ENCODE results near the gene CORO2A. TPM values are rescaled to one million over a fixed set of nuclear protein-coding genes. Genes with fewer than 3 reads are reported as not detected.

Gene CORO2A
- total and polyA plus RNA-seq, 4 donors: 1.7 to 7.9 (median 5.1) TPM

GRCh38 chr9:98230789-98231188 is 38.4 kb upstream of the CORO2A start:
- no peak overlapping the region for H3K27ac ChIP-seq (ENCODE audit: low read depth, low read length)
- 92% methylated on average over 6 of the region's 6 CpGs for WGBS (ENCODE audit: insufficient coverage)
- H3K4me3 ChIP-seq (ENCODE audit: low read depth, low read length): no peak overlapping the region
- H3K27me3 ChIP-seq (ENCODE audit: control insufficient read depth, insufficient read depth, low read length): no peaks in the 10 kb centered on the region
- peaks cover 8% of the 10 kb centered on the region for H3K36me3 ChIP-seq (ENCODE audit: control insufficient read depth, insufficient read depth, low read length)
- no peaks in the 10 kb centered on the region for H3K9me3 ChIP-seq (ENCODE audit: control insufficient read depth, insufficient read depth, low read length)
- DNase-seq (ENCODE audit: low read depth in 4 of 6, low spot score in 6 of 6): no peak
- H3K4me1 ChIP-seq (ENCODE audit: control insufficient read depth, insufficient read depth, low read length): no peaks in the 10 kb centered on the region

GRCh38 chr9:98230304-98230703 is 37.9 kb upstream of the CORO2A start:
- no peaks in the 10 kb centered on the region for H3K9me3 ChIP-seq (ENCODE audit: control insufficient read depth, insufficient read depth, low read length)
- 94% methylated on average over 5 of the region's 6 CpGs for WGBS (ENCODE audit: insufficient coverage)

GRCh38 chr9:98229620-98230019 is 37.2 kb upstream of the CORO2A start:
- WGBS (ENCODE audit: insufficient coverage): 88% methylated on average over 3 of the region's 3 CpGs
- Histone ChIP-seq H3K4me3 (ENCODE audit: low read depth, low read length) (no peak overlapping the region), H3K4me1 (ENCODE audit: control insufficient read depth, insufficient read depth, low read length) (no peaks in the 10 kb centered on the region), H3K9me3 (ENCODE audit: control insufficient read depth, insufficient read depth, low read length) (no peaks in the 10 kb centered on the region), H3K36me3 (ENCODE audit: control insufficient read depth, insufficient read depth, low read length) (peaks cover 8% of the 10 kb centered on the region), H3K27ac (ENCODE audit: low read depth, low read length) (no peak overlapping the region), H3K27me3 (ENCODE audit: control insufficient read depth, insufficient read depth, low read length) (no peaks in the 10 kb centered on the region)
- DNase-seq (ENCODE audit: low read depth in 4 of 6, low spot score in 6 of 6): no peak

More at GRCh38 chr9:98230304-98230703, 37.9 kb upstream of the CORO2A start:
- no peaks in the 10 kb centered on the region for H3K4me1 ChIP-seq (ENCODE audit: control insufficient read depth, insufficient read depth, low read length)
- DNase-seq (ENCODE audit: low read depth in 4 of 6, low spot score in 6 of 6): no peak
- no peak overlapping the region for H3K27ac ChIP-seq (ENCODE audit: low read depth, low read length)
- peaks cover 8% of the 10 kb centered on the region for H3K36me3 ChIP-seq (ENCODE audit: control insufficient read depth, insufficient read depth, low read length)
- no peak overlapping the region for H3K4me3 ChIP-seq (ENCODE audit: low read depth, low read length)
- no peaks in the 10 kb centered on the region for H3K27me3 ChIP-seq (ENCODE audit: control insufficient read depth, insufficient read depth, low read length)

GRCh38 chr9:98229090-98229395 is 36.6 kb upstream of the CORO2A start:
- 90% methylated on average over 4 of the region's 4 CpGs for WGBS (ENCODE audit: insufficient coverage)
- H3K36me3 ChIP-seq (ENCODE audit: control insufficient read depth, insufficient read depth, low read length): peaks cover 8% of the 10 kb centered on the region
- H3K4me1 ChIP-seq (ENCODE audit: control insufficient read depth, insufficient read depth, low read length): no peaks in the 10 kb centered on the region
- no peaks in the 10 kb centered on the region for H3K27me3 ChIP-seq (ENCODE audit: control insufficient read depth, insufficient read depth, low read length)
- DNase-seq (ENCODE audit: low read depth in 4 of 6, low spot score in 6 of 6): no peak
- H3K9me3 ChIP-seq (ENCODE audit: control insufficient read depth, insufficient read depth, low read length): no peaks in the 10 kb centered on the region
- no peak overlapping the region for H3K4me3 ChIP-seq (ENCODE audit: low read depth, low read length)
- H3K27ac ChIP-seq (ENCODE audit: low read depth, low read length): no peak overlapping the region

- H3K27ac ChIP-seq (ENCODE audit: low read depth, low read length): no peak overlapping the region
- H3K4me3 ChIP-seq (ENCODE audit: low read depth, low read length): no peak overlapping the region
- no peaks in the 10 kb centered on the region for H3K4me1 ChIP-seq (ENCODE audit: control insufficient read depth, insufficient read depth, low read length)
- no peaks in the 10 kb centered on the region for H3K9me3 ChIP-seq (ENCODE audit: control insufficient read depth, insufficient read depth, low read length)
- DNase-seq (ENCODE audit: low read depth in 4 of 6, low spot score in 6 of 6): no peak
- H3K27me3 ChIP-seq (ENCODE audit: control insufficient read depth, insufficient read depth, low read length): no peaks in the 10 kb centered on the region
- WGBS (ENCODE audit: insufficient coverage): 99% methylated on average over 7 of the region's 10 CpGs
- peaks cover 8% of the 10 kb centered on the region for H3K36me3 ChIP-seq (ENCODE audit: control insufficient read depth, insufficient read depth, low read length)
These were observed 36.1 kb upstream of the CORO2A start for GRCh38 chr9:98228392-98229089.

- Histone ChIP-seq H3K27me3 (ENCODE audit: control insufficient read depth, insufficient read depth, low read length) (no peaks in the 10 kb centered on the region), H3K27ac (ENCODE audit: low read depth, low read length) (no peak overlapping the region), H3K4me3 (ENCODE audit: low read depth, low read length) (no peak overlapping the region), H3K9me3 (ENCODE audit: control insufficient read depth, insufficient read depth, low read length) (no peaks in the 10 kb centered on the region), H3K4me1 (ENCODE audit: control insufficient read depth, insufficient read depth, low read length) (peaks cover 4% of the 10 kb centered on the region), H3K36me3 (ENCODE audit: control insufficient read depth, insufficient read depth, low read length) (peaks cover 2% of the 10 kb centered on the region)
- no peak for DNase-seq (ENCODE audit: low read depth in 4 of 6, low spot score in 6 of 6)
- 76% methylated on average over 4 of the region's 7 CpGs for WGBS (ENCODE audit: insufficient coverage)
These were observed 35.4 kb upstream of the CORO2A start for GRCh38 chr9:98227883-98228282.

- Histone ChIP-seq H3K9me3 (ENCODE audit: control insufficient read depth, insufficient read depth, low read length) (no peaks in the 10 kb centered on the region), H3K36me3 (ENCODE audit: control insufficient read depth, insufficient read depth, low read length) (no peaks in the 10 kb centered on the region), H3K27me3 (ENCODE audit: control insufficient read depth, insufficient read depth, low read length) (no peaks in the 10 kb centered on the region), H3K27ac (ENCODE audit: low read depth, low read length) (no peak overlapping the region), H3K4me1 (ENCODE audit: control insufficient read depth, insufficient read depth, low read length) (peaks cover 5% of the 10 kb centered on the region), H3K4me3 (ENCODE audit: low read depth, low read length) (no peak overlapping the region)
- WGBS (ENCODE audit: insufficient coverage): 85% methylated on average over 4 of the region's 4 CpGs
- DNase-seq (ENCODE audit: low read depth in 4 of 6, low spot score in 6 of 6): peak in 1 of 6 donors; percentile 25
These were observed 34.5 kb upstream of the CORO2A start for GRCh38 chr9:98226957-98227356.

- no peak for DNase-seq (ENCODE audit: low read depth in 4 of 6, low spot score in 6 of 6)
- Histone ChIP-seq H3K36me3 (ENCODE audit: control insufficient read depth, insufficient read depth, low read length) (no peaks in the 10 kb centered on the region), H3K4me1 (ENCODE audit: control insufficient read depth, insufficient read depth, low read length) (peaks cover 5% of the 10 kb centered on the region), H3K4me3 (ENCODE audit: low read depth, low read length) (no peak overlapping the region), H3K27me3 (ENCODE audit: control insufficient read depth, insufficient read depth, low read length) (no peaks in the 10 kb centered on the region), H3K27ac (ENCODE audit: low read depth, low read length) (no peak overlapping the region), H3K9me3 (ENCODE audit: control insufficient read depth, insufficient read depth, low read length) (no peaks in the 10 kb centered on the region)
- no CpG with 5 or more reads among the region's 1 CpG for WGBS (ENCODE audit: insufficient coverage)
These were observed 34.1 kb upstream of the CORO2A start for GRCh38 chr9:98226516-98226915.

GRCh38 chr9:98225015-98225442 is 32.6 kb upstream of the CORO2A start:
- Histone ChIP-seq H3K9me3 (ENCODE audit: control insufficient read depth, insufficient read depth, low read length) (no peaks in the 10 kb centered on the region), H3K36me3 (ENCODE audit: control insufficient read depth, insufficient read depth, low read length) (peaks cover 13% of the 10 kb centered on the region), H3K27ac (ENCODE audit: low read depth, low read length) (no peak overlapping the region), H3K4me1 (ENCODE audit: control insufficient read depth, insufficient read depth, low read length) (peaks cover 5% of the 10 kb centered on the region), H3K27me3 (ENCODE audit: control insufficient read depth, insufficient read depth, low read length) (no peaks in the 10 kb centered on the region), H3K4me3 (ENCODE audit: low read depth, low read length) (no peak overlapping the region)
- 82% methylated on average over 4 of the region's 6 CpGs for WGBS (ENCODE audit: insufficient coverage)
- no peak for DNase-seq (ENCODE audit: low read depth in 4 of 6, low spot score in 6 of 6)

- no peak for DNase-seq (ENCODE audit: low read depth in 4 of 6, low spot score in 6 of 6)
These were observed 30.7 kb upstream of the CORO2A start for GRCh38 chr9:98222885-98223691.

More at GRCh38 chr9:98222885-98223691, 30.7 kb upstream of the CORO2A start:
- peaks cover 5% of the 10 kb centered on the region for H3K4me1 ChIP-seq (ENCODE audit: control insufficient read depth, insufficient read depth, low read length)
- H3K27ac ChIP-seq (ENCODE audit: low read depth, low read length): no peak overlapping the region
- H3K36me3 ChIP-seq (ENCODE audit: control insufficient read depth, insufficient read depth, low read length): peaks cover 19% of the 10 kb centered on the region
- no peaks in the 10 kb centered on the region for H3K27me3 ChIP-seq (ENCODE audit: control insufficient read depth, insufficient read depth, low read length)
- 70% methylated on average over 2 of the region's 5 CpGs for WGBS (ENCODE audit: insufficient coverage)
- no peak overlapping the region for H3K4me3 ChIP-seq (ENCODE audit: low read depth, low read length)
- H3K9me3 ChIP-seq (ENCODE audit: control insufficient read depth, insufficient read depth, low read length): no peaks in the 10 kb centered on the region

Data from spinal cord (tissue), 10 donors.